Stimulated activated CD4-positive, alpha-beta T cell treated with anti-CD3 and anti-CD28 coated beads, Interleukin-12 subunit alpha, Interleukin-12 subunit beta, amount 100 ng/mL, for 48 hours (primary cell): ENCODE measurements around the gene CCR9.

Experiments used
- DNase-seq, 3 donors: peaks; one replicate each; pipeline ENCODE4 v3.0.0-alpha.2; 2020; ENCODE audit warnings: low read depth in 2 of 3, low spot score in 1 of 3

The CCR9 gene

DNA sequence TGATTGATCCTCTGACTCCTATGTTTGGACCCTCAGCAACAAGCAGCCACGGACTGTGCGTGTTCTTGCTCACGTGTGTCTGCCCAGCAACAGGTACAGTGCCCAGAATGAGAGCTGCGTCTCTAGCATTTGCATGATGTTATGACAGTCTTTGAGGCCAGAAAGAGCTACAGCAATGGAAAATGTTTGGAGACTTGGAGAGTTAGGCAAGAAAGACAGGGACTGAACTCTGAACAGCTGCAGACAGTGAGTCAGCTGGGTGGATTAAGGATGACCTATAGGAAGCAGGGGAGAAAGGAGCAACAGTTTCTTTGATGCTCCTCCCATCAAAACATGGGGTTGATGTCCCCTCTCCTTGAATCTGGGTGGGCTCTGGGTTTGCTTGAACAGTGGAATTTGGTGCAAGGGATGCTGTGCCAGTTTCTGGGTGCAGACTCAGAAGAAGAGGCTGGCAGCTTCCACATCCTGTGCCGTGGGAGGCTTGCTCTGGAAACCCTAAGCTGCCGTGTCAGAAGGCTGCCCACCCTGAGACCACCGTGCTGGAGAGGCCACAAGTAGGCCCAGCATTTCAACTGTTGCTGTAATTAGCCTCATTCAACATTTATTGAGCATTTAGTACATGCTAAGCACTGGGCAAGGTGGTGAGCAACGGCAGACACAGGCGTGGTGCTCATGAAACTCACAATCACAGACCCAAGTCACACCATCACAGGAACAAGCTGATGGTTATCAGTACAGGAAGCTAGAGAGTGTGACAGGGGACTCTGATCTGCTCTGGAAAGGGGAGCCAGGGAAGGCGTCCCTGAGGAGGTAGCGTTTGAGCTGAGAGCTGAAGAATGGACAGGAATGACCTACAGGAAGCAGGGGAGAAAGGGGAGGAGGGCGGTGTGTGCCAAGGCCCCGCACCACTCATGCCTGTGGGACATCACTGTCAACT, 21.7 kb downstream of the CCR9 start:
- no peak for DNase-seq

DNA sequence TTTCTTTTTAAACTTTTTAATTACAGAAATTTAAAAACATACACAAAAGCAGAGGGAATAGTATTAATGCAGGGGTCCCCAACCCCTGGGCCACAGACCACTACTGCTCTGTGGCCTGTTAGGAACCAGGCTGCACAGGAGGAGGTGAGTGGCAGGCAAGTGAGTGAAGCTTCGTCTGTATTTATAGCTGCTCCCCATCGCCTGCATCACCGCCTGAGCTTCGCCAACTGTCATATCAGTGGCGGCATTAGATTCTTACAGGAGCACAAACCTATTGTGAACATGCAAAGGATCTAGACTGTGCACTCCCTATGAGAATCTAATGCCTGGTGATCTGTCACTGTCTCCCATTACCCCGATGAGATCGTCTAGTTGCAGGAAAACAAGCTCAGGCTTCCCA, 22.4 kb downstream of the CCR9 start:
- DNase-seq = no peak

DNA sequence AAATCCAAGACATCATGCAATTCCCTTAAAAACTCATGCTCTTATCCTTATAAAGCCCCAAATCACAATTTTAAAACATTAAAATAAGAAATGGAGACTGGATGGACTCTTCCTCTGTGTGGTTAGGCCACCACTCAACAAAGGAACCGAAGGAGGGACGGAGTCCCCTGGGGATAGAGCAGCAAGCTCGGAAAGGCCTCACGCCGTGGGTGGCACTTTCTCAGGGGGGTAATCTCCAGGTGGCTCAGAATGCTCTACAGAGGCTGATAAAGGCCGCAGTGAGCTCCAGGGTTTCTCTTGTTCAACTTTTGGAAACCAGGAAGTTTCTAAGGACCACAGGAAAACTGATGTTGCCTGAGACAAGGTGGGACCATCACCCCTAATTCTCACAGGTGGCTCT, 23.2 kb downstream of the CCR9 start:
- no peak for DNase-seq

DNA sequence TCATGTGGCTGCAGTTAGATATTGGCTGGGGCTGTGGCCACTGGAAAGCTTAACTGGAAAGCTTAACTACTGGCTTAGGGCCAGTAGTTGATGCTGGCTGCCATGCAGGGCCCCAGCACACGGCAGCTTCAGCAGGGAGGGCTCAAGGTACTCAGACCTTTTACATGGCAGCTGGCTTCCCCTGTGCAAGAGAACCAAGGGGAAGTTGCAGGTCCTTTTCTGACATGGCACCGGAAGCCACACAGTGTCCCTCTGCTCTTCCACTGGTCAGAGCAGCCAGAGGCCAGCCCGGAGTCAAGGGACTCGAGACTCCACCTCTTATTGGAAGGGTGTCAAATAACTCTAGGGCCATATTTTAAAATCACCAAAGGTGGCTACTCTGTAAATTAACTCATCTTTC, 24.5 kb downstream of the CCR9 start:
- DNase-seq = no peak

DNA sequence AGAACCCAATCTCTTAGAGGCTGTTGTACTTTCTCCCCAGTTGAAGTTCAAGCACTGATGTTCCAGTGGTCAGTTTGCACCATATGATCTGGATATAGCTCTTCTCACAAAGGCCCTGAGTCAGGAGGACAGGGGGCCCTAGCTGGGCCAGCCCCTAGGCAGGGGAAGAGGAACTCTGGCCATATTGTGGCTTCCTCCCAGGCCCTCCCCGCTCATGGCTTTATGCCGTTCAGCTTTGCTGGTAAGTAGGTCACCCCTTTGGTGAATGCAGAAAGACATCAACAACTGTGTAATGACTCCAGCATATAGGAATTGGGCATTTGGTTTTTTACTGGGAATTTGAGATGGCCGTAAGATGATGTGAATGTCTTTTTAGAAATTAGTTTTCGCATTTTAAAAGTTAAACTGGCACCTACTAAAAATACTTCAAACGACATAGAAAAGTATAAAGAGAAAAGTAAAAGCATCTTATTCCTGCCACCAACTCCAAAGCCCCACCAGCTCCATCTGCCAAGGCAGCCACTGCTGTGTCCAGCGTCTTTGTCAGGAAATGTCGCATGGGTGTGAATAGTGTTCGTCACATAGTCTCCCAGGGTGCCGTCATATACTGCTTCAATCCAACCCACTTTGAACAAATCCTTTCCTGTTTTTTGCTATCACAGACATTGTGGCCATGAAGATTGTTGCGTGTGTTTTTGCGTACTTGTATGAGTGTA, 25.3 kb downstream of the CCR9 start:
- no peak for DNase-seq

DNA sequence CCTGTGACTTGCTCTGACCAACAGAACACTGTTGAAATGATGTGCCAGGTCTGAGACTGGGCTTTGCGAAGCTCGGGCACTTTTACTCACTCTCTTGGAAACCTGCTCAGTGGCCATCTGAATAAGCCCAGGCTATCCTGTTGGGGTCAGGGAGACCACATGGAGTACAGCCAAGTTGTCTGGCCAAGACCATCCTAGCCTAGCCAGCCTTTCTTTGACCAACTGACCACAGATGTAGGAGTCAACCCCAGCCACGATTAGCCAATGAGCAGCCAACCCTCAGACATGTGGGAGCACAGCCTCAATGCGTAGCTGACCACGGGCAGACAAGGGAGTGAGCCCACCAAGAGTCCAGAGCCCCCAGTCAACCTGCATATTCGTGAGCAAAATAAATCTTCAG, 26.1 kb downstream of the CCR9 start:
- no peak for DNase-seq

DNA sequence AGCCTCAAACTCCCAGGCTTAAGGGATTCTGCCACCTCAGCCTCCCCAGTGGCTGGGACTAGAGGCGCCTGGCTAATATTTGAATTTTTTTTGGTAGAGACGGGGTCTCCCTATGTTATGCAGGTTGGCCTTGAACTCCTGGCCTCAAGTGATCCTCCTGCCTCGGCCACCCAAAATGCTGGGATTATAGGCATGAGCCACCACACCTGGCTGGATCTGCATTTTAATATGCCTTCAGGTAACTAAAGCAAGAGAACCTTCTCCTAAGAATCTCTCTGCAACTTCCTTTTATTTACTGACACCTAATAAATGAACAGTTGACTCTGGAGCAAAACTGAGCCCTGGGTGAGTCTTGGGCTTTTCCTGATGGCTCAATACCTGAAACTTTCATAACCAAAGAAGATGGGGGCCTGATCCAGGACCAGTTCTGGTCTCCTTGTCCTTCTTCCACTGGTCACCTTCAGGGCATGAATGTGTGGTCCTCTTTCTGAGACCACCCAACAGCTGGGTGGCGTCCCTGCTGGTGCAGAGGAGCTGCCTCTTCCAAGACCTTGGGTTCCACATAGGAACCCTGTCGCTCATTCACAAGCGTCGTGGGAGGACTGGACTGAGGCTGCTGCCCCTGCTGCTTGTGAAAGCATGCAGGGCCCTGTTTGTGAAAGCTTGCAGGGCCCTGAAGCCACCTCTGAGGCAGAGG, 28.2 kb downstream of the CCR9 start:
- DNase-seq = no peak

DNA sequence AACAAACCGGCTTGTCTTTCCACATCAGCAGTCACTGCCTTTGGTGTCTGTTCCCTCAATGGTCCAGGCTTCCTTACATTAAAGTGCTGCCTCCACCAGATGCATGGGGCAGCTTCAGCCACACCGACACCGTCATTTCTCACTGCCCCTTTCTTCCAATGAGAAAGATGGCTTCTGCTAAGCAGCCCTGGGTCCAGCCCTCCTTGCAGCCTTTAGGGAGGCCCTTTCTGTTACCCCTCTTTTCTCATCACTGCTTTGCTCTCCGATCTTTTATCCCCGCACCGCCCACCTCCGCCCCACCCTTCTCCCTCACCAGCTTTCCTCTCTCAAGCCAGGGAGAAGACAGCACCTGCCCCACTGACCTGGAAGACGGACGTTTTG, 28.7 kb downstream of the CCR9 start:
- no peak for DNase-seq

DNA sequence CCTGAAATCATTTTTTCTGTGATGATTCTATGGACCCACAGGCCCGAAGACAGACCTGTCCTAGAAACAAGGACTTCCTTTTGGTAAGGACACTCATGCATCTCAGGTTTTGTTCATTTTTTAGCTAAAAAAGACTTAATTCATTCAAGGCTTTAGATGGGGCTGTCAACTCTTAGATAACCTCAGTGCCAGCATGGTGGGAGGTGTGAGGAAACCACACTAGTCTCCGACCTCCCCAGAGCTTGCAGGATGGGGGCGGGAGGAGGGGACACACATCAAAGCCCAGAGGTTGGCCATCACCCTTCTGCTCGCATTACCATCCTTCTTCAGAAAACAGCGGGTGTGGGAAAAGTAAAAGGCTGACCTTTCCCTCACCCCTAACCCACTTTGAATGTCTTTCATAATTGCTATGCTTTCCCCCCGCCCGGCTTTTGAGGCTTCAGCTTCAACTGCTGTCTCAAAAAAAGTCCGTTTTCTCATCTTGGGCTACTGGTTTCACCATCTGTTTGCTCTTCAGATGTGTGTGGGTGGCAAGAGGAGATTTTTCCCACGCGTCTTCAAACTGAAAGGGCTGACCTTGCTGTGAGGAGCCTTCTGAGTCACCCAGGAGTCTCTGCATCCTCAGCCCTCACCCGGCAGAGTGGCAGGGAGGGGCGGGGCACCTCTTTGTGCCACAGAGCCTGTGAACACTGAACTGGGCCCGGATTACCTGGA, 29.3 kb downstream of the CCR9 start:
- DNase-seq = peak; percentile 65 to 74 (median 73)

DNA sequence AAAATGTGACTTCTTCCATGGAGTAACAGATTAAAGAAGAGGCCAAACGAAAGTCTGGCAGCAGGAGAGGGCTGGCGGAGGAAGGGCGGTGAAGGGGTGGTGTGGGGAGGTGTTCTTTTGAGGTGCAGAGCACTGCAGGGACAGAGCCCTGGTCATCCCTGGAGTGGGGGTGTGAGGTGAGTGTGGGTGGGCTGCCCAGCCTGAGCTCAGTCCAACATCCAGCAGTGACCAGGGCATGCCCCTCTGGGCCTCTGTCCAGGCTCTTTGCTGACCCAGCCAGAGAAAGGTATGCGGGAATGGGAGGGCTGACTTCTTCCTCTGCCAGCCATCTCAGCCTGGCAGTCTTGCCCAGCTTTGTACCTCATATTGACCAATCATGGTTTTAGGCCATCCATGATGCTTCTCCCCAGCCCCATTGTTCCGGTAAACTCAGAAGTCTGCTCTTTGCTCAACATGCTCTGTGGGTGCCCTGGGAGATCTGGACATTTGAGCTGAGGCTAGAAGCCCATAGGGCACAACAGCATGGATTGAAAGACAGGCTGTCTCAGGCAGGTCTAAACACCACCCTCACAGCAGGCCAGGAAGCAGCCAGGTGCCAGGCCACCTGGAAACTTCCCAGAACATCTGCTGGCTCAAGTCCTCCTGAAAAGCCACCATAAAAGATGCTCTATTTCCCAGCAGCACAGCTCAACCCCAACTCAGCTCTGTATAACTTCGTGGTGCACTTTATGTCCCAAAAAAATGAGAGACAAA, 31.0 kb downstream of the CCR9 start:
- no peak for DNase-seq

DNA sequence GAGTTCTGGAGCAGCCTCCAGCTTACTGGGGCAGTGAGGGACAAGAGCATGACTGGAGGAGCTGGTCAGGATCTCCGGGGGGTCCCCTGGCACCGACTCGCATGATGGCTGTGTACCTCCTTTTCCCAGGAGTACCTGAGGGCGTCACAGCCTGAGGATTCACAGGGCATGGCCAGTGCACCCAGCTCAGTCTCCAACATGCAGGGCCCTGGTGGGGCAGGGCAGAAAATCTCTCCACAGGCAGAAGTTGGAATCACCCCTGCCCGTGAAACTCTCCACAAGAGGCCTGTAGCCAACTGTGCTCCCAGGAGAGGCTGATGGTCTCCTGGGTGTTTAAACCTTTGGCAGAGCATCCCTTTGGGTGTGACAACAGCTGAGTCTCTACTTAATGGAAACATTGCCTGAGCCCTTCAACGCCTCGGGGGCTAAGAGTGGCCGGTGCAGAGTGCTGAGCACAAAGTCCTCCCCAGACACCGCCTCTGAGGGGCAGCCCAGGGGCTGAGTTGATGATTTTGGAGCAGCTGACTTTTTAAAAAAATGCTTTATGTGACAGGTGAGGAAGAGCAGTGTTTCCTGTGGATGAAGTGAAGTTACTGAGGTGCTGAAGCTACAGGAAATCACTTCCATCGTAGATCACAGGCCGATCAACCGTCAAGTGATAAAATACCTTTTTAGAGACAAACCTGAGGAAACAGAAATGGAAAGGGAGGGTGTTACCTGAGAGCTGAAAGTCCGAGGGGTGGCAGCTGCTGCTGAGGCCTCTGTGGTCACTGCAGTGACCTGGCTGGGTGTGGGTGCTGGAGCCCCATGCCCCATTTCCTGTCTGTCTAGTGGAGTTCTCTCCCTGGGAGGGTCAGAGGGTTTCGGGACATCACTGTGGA, 35.1 kb downstream of the CCR9 start:
- DNase-seq = no peak

DNA sequence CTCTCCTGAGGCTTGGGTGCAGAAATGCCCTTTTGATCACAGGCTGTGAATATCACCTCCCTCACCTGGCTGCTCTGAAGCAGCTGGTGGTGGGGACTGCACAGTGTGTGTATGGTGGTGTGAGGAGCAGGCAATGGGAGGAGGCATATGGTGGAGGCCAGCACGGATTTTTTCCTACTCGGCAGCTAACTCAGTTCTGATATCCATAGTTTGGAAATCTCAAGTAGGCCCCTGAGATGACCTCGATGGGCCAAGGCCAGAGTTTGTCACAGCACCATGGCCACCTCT, 35.6 kb downstream of the CCR9 start:
- no peak for DNase-seq

DNA sequence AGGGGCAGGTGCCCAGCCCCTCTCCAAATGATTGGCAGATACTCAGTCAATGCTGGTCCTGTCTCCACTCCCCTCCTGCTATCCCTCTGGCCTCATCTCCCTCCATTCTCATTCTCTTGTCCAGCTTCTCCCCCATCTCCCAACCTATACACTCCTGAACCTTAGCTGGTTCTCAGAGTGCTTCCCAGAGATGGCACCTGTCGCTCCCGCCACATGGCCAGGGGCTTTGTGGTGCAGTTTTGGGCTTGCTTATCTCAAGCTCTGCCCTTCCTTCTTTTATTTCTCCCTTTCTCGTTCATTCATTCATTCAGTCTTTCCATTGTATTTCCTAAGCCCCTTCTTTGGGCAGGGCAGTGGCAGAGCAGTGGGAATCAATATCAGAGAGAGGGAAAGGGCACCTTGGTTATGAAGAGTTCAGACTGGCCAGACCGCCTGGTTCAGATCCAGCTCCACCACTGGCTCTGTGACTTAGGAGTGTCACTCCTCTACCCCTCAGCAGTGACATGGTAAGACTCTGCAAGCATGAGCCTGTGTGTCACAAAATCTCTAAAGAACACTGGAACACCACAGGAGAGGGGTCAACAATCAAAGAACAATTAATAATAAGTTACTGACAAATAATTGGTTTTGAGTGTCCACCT, 36.7 kb downstream of the CCR9 start:
- no peak for DNase-seq

DNA sequence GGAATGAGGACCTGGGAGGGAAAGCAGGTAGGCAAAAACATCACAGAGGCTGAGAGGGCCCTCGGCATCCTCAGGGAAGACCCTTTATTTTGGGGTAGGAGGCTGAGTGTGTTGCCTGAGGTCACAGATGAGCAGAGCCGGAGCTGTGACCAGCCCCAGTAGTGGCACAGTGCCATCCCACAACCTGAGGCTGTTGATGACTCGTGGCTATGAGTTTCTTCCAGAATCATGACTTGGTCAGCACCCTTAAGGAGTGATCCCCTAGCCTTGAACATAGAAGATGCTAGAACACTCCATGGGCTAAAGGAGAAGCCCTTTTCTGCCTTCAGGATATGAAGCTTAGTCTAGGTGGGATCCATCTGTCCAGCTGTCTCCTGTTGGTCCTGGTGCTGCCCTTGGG, 37.4 kb downstream of the CCR9 start:
- DNase-seq = no peak

DNA sequence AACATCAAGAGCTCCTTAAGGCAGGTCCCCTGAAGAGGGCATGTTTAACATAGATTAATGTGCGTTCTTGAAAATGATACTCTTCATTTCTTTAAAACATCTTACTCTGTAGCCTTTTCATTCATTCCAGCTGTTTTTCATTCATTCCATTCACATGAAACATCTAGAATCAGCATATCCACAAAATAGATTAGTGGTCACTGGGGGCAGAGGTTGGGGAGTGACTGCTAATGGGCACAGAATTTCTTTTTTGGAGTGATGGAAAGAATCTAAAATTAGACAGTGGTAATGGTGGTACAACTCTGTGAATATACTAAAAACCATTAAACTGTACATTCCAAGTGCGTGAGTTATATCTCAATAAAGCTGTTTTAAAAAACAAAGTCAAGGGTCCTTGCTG, 41.5 kb downstream of the CCR9 start:
- no peak for DNase-seq

DNA sequence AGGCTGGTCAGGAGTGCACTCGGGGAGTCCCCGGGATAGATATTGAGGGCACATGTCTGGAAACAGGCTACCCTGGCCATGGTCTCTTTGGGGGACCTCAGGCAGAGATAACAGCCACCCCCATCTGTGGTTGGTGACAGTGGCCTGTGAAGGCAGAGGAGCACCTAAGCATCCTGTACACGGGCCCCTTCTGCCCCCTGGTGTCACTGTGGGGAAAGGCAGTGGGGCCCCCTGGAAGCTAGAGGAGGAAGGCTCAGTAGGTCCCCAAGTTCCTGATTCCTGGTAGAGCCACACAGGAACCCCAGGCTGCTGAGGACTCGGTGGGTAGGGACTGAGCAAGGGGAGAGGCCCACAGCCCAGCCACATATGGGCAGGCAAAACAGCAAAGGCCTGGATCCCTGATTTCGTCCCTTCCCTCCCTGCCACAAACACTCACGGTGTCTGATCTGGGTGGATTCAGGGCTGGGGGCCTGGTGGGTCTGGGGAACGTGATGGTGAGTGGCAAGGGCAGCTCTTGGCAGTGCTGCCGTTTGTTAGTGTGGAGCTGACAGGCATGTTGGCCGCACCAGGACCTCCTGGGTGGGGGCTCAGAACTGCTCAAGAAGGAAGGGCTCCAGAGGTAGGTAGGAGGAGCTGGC, 42.8 kb downstream of the CCR9 start:
- DNase-seq = peak; percentile 33 to 62 (median 52)

DNA sequence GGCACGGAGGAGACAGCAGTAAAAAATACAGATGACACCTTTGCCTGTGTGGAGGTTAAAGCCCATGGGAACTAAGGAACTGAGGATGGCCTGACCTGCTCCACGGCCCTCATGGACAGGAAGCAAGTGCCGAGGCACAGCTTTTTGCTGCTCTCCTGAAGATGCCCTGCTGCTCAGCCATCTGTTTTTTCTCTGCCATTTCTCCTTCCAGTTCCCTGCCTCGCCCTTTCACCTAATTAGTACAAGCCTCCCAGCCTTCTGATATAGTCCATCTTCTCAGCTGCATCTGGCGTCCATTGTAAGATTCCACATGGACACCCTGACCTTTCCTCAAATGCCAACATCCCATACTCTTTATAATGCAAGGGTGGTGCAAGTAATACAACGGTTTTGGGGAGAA, 45.2 kb downstream of the CCR9 start:
- no peak for DNase-seq

DNA sequence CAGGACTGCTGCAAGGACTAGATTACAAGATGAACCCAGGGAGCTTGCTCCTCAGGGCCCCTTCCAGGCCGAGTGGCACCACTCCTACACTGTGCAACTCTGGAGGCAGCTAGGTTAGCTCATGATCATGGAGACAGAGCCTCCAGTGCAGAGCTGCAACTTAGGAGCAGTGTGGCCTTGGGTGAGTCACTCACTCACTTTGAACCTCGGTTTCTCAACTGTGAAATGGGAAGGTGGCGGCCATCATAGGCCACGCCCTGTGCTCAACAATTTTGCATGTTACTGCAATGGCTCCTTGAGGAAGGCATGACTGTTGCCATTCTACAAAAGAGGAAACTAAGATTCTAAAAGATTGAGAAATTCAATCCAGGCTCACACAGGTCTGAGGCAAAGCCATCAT, 45.8 kb downstream of the CCR9 start:
- no peak for DNase-seq

DNA sequence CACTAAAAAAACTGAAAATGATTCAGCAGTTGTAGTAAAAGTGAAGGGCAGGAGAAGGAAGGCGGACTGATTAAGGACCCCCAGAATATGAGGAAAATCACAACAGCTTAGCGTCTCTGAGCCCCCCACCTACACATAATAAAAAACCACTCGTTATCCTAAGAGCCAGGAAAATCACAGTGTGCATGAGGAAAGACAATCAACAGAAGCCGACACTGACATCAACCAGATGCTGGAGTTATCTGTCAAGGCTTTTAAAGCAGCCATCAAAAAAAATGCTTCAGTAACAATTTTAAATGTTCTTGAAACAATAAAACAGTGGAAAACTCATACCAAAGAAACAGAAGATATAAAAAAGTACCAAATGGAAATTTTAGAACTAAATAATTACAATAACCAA, 47.2 kb downstream of the CCR9 start:
- no peak for DNase-seq
